Measurements from ENCODE around the gene LIMA1. TPM values are rescaled to one million over a fixed set of nuclear protein-coding genes. Genes with fewer than 3 reads are reported as not detected.
A peak's percentile ranks its signal among the peaks of the same experiment; 100 is the strongest.

LIMA1 gene
- total and polyA plus RNA-seq, 9 of the 15 experiments (the other 6 are each of a cell fraction or from before 2014, with no cell fraction given), result 20.2 to 37.8 (median 27.3) TPM

- TF ChIP-seq SMAD4 (CRISPR knock-in tag; conservative IDR thresholded peaks at IDR 0.05) (no peak), L3MBTL2 (IDR thresholded peaks at IDR 0.05) (no peak), ZNF431 (CRISPR knock-in tag; IDR thresholded peaks at IDR 0.05) (no peak), RERE (CRISPR knock-in tag; IDR thresholded peaks at IDR 0.05; ENCODE audit: borderline replicate concordance) (no peak), POLR2G (IDR thresholded peaks at IDR 0.05; ENCODE audit: low read depth, low read length) (no peak), SMARCA4 (IDR thresholded peaks at IDR 0.05) (no peak), ZNF696 (CRISPR knock-in tag; conservative IDR thresholded peaks at IDR 0.05) (no peak), ZMIZ1 (IDR thresholded peaks at IDR 0.05; ENCODE audit: low read depth in 2 of 2, low read length in 2 of 2) (no peak), NR2C1 (IDR thresholded peaks at IDR 0.05) (0 out of 2 replicates have a peak, but pooled peaks have one; percentile 31), NR2C1 (tag; IDR thresholded peaks at IDR 0.05) (peak; percentile 48; the same call in 1 of the 2 replicates), RAD21 (CRISPR knock-in tag; conservative IDR thresholded peaks at IDR 0.05 in 1 of 2, IDR thresholded peaks at IDR 0.05 in 1 of 2) (peak in 1 of 2 experiments; percentile 50; a peak in 2 of 4 replicates), NCOR1 (IDR thresholded peaks at IDR 0.05) (no peak), HMGN3 (IDR thresholded peaks at IDR 0.05; ENCODE audit: borderline replicate concordance, extremely low read depth, insufficient read length, low read depth, low read length) (no peak), ZNF77 (CRISPR knock-in tag; IDR thresholded peaks at IDR 0.05) (no peak), XRCC4 (IDR thresholded peaks at IDR 0.05; ENCODE audit: extremely low read depth, insufficient read depth, insufficient read length) (no peak), SP2 (IDR thresholded peaks at IDR 0.05; ENCODE audit: extremely low read depth, low read depth, low read length, poor library complexity, severe bottlenecking) (no peak), CHD4 (IDR thresholded peaks at IDR 0.05; ENCODE audit: insufficient read depth, insufficient replicate concordance, low read depth, low read length, poor library complexity, severe bottlenecking) (no peak), GTF2F1 (IDR thresholded peaks at IDR 0.05; ENCODE audit: low read depth, low read length) (no peak), CTBP1 (IDR thresholded peaks at IDR 0.05; ENCODE audit: borderline replicate concordance) (no peak), FOXP1 (CRISPR knock-in tag; IDR thresholded peaks at IDR 0.05) (no peak)
Measured at GRCh38 chr12:50132505-50133135, 150.7 kb downstream of the LIMA1 start (continued).
